HEK293 (cell line): Measurements from ENCODE around the gene HES7.

ENCODE experiments used
- BCL11A ChIP-seq: fragments of 450-650 bp; formaldehyde crosslinking; IDR thresholded peaks from 2 replicates; pipeline ENCODE4 v1.5.1; 2016; ENCODE audit warnings: low read depth, missing biosample characterization, missing genetic modification characterization
- EGR2 ChIP-seq: fragments of 450-650 bp; formaldehyde crosslinking; IDR thresholded peaks from 2 replicates; pipeline ENCODE4 v1.5.1; 2016; ENCODE audit warnings: low read depth, missing biosample characterization, missing genetic modification characterization
- GLIS2 ChIP-seq: fragments of 450-650 bp; formaldehyde crosslinking; IDR thresholded peaks from 2 replicates; pipeline ENCODE4 v1.5.1; 2016; ENCODE audit warnings: missing biosample characterization, missing genetic modification characterization
- KLF1 ChIP-seq: fragments of 450-650 bp; formaldehyde crosslinking; IDR thresholded peaks from 2 replicates; pipeline ENCODE4 v1.5.1; 2016; ENCODE audit warnings: missing biosample characterization, missing genetic modification characterization
- KLF10 ChIP-seq: fragments of 450-650 bp; IDR thresholded peaks from 2 replicates; pipeline ENCODE4 v1.5.1; 2018; ENCODE audit warnings: missing biosample characterization, mild to moderate bottlenecking, missing genetic modification characterization
- KLF9 ChIP-seq: fragments of 450-650 bp; formaldehyde crosslinking; IDR thresholded peaks from 2 replicates; pipeline ENCODE4 v1.5.1; 2016; ENCODE audit warnings: missing biosample characterization, missing genetic modification characterization, low read depth
- MZF1 ChIP-seq: fragments of 450-650 bp; formaldehyde crosslinking; IDR thresholded peaks from 2 replicates; pipeline ENCODE4 v1.5.1; 2017; ENCODE audit warnings: missing biosample characterization, missing genetic modification characterization, borderline replicate concordance
- PRDM10 ChIP-seq: fragments of 450-650 bp; formaldehyde crosslinking; IDR thresholded peaks from 2 replicates; pipeline ENCODE4 v1.5.1; 2016; ENCODE audit warnings: missing biosample characterization, missing genetic modification characterization
- SP2 ChIP-seq: fragments of 450-650 bp; formaldehyde crosslinking; IDR thresholded peaks from 2 replicates; pipeline ENCODE4 v1.5.1; 2016; ENCODE audit warnings: missing biosample characterization, missing genetic modification characterization
- SP7 ChIP-seq: fragments of 450-650 bp; formaldehyde crosslinking; IDR thresholded peaks from 2 replicates; pipeline ENCODE4 v1.5.1; 2016; ENCODE audit warnings: missing biosample characterization, missing genetic modification characterization
- ZBTB20 ChIP-seq: fragments of 450-650 bp; formaldehyde crosslinking; IDR thresholded peaks from 2 replicates; pipeline ENCODE4 v1.5.1; 2016; ENCODE audit warnings: missing biosample characterization, missing genetic modification characterization
- ZBTB48 ChIP-seq: fragments of 450-650 bp; formaldehyde crosslinking; IDR thresholded peaks from 2 replicates; pipeline ENCODE4 v1.5.1; 2016; ENCODE audit warnings: missing biosample characterization, missing genetic modification characterization
- ZNF214 ChIP-seq: fragments of 450-650 bp; formaldehyde crosslinking; IDR thresholded peaks from 2 replicates; pipeline ENCODE4 v1.5.1; 2017; ENCODE audit warnings: missing biosample characterization, mild to moderate bottlenecking, missing genetic modification characterization, borderline replicate concordance
- ZNF248 ChIP-seq: fragments of 450-650 bp; formaldehyde crosslinking; IDR thresholded peaks from 2 replicates; pipeline ENCODE4 v1.5.1; 2017; ENCODE audit warnings: missing biosample characterization, missing genetic modification characterization
- ZNF398 ChIP-seq: fragments of 450-650 bp; formaldehyde crosslinking; IDR thresholded peaks from 2 replicates; pipeline ENCODE4 v1.5.1; 2017; ENCODE audit warnings: missing biosample characterization, missing genetic modification characterization
- ZNF404 ChIP-seq: fragments of 450-650 bp; formaldehyde crosslinking; IDR thresholded peaks from 2 replicates; pipeline ENCODE4 v1.5.1; 2017; ENCODE audit warnings: missing biosample characterization, missing genetic modification characterization
- ZNF423 ChIP-seq: fragments of 450-650 bp; formaldehyde crosslinking; IDR thresholded peaks from 2 replicates; pipeline ENCODE4 v1.5.1; 2016; ENCODE audit warnings: missing biosample characterization, missing genetic modification characterization
- ZNF664 ChIP-seq: fragments of 450-650 bp; formaldehyde crosslinking; IDR thresholded peaks from 2 replicates; pipeline ENCODE4 v1.5.1; 2016; ENCODE audit warnings: missing biosample characterization, missing genetic modification characterization
- ZNF704 ChIP-seq: fragments of 450-650 bp; formaldehyde crosslinking; IDR thresholded peaks from 2 replicates; pipeline ENCODE4 v1.5.1; 2016; ENCODE audit warnings: missing biosample characterization, missing genetic modification characterization
- ZNF707 ChIP-seq: fragments of 450-650 bp; formaldehyde crosslinking; IDR thresholded peaks from 2 replicates; pipeline ENCODE4 v1.5.1; 2016; ENCODE audit warnings: missing biosample characterization, missing genetic modification characterization
- ZNF76 ChIP-seq: fragments of 450-650 bp; formaldehyde crosslinking; IDR thresholded peaks from 2 replicates; pipeline ENCODE4; 2016; ENCODE audit warnings: low read depth, missing biosample characterization, missing genetic modification characterization, borderline replicate concordance
- ZNF777 ChIP-seq: fragments of 450-650 bp; formaldehyde crosslinking; IDR thresholded peaks from 2 replicates; pipeline ENCODE4 v1.5.1; 2017; ENCODE audit warnings: missing biosample characterization, missing genetic modification characterization, borderline replicate concordance
- ZNF791 ChIP-seq: fragments of 450-650 bp; formaldehyde crosslinking; IDR thresholded peaks from 2 replicates; pipeline ENCODE4 v1.5.1; 2016; ENCODE audit warnings: missing biosample characterization, missing genetic modification characterization
- TF ChIP-seq, protein P1 (sequence below): fragments of 450-650 bp; formaldehyde crosslinking; IDR thresholded peaks from 2 replicates; pipeline ENCODE4 v1.5.1; 2016; ENCODE audit warnings: missing biosample characterization, missing genetic modification characterization

HES7 gene

DNA sequence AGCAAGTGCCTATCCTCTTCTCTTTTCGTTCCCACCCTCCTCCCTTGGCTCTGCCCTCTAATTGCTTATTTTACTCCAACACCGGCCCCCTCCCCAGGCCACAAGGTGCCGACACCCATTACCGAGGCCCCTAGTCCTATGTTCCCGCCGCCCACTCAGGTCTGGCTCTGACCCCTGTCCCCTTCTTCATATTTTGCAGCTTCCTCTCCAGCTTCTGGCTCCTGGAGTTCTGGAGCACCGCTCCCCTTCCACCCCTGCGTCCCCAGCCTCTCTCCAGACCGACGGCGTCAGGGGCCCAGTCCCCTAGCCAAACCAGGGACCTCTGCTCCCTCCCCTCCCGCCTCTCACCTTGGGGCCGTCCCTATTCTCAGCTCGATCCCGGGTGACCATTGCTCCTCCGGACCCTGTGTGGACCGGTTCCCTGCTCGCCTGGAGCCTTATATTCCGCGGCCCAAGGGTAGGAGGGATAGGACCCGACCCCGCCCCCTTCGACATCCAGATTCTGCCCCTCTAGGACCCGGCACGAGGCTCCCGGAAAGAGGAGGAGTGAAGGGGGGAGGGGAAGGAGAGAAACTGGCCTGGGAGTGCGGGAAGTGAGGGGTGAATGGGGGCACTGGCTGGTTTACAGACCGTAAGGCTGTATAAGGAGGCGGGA is at the start of gene HES7 (continued):
- peak; percentile 58 for TF ChIP-seq SP7 (tag by site-specific recombination)
- peak; percentile 63 for TF ChIP-seq ZNF76 (tag by site-specific recombination)
- no peak for TF ChIP-seq ZNF707
- TF ChIP-seq KLF10 (tag by site-specific recombination) = peak; percentile 30; the same call in 1 of the 2 replicates
- TF ChIP-seq BCL11A (tag by site-specific recombination) = no peak; the same call in 1 of the 2 replicates
- TF ChIP-seq MZF1 (tag by site-specific recombination) = no peak
- peak; percentile 71; the same call in 1 of the 2 replicates for TF ChIP-seq PRDM10 (tag by site-specific recombination)
- no peak for TF ChIP-seq ZNF664 (tag by site-specific recombination)
- TF ChIP-seq SP2 (tag by site-specific recombination) = peak; percentile 84
- TF ChIP-seq ZNF791 (tag by site-specific recombination) = no peak
- no peak for TF ChIP-seq ZNF214 (tag by site-specific recombination)
- TF ChIP-seq, protein P1, sequence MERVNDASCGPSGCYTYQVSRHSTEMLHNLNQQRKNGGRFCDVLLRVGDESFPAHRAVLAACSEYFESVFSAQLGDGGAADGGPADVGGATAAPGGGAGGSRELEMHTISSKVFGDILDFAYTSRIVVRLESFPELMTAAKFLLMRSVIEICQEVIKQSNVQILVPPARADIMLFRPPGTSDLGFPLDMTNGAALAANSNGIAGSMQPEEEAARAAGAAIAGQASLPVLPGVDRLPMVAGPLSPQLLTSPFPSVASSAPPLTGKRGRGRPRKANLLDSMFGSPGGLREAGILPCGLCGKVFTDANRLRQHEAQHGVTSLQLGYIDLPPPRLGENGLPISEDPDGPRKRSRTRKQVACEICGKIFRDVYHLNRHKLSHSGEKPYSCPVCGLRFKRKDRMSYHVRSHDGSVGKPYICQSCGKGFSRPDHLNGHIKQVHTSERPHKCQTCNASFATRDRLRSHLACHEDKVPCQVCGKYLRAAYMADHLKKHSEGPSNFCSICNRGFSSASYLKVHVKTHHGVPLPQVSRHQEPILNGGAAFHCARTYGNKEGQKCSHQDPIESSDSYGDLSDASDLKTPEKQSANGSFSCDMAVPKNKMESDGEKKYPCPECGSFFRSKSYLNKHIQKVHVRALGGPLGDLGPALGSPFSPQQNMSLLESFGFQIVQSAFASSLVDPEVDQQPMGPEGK (tag by site-specific recombination) = peak; percentile 84
- peak; percentile 85 for TF ChIP-seq ZNF398 (tag by site-specific recombination)
- peak; percentile 90 for TF ChIP-seq KLF9
- TF ChIP-seq GLIS2 (tag by site-specific recombination) = peak; percentile 76
- TF ChIP-seq ZNF248 = no peak
- TF ChIP-seq EGR2 (tag by site-specific recombination) = no peak
- TF ChIP-seq ZBTB20 (tag by site-specific recombination) = peak; percentile 99
- TF ChIP-seq ZBTB48 (tag by site-specific recombination) = peak; percentile 93
- TF ChIP-seq ZNF404 = no peak
- 0 out of 2 replicates have a peak, but pooled peaks have one; percentile 11 for TF ChIP-seq ZNF777 (tag by site-specific recombination)
- 0 out of 2 replicates have a peak, but pooled peaks have one; percentile 36 for TF ChIP-seq ZNF423
- TF ChIP-seq ZNF704 (tag by site-specific recombination) = no peak
- TF ChIP-seq KLF1 (tag by site-specific recombination) = peak; percentile 70
